ENCODE measurements around the gene ATXN10.
"Not testable (repeated sequence)": the region's sequence is repeated elsewhere in the genome, so short reads cannot be mapped to it uniquely, and the experiment has no call there.

DNA sequence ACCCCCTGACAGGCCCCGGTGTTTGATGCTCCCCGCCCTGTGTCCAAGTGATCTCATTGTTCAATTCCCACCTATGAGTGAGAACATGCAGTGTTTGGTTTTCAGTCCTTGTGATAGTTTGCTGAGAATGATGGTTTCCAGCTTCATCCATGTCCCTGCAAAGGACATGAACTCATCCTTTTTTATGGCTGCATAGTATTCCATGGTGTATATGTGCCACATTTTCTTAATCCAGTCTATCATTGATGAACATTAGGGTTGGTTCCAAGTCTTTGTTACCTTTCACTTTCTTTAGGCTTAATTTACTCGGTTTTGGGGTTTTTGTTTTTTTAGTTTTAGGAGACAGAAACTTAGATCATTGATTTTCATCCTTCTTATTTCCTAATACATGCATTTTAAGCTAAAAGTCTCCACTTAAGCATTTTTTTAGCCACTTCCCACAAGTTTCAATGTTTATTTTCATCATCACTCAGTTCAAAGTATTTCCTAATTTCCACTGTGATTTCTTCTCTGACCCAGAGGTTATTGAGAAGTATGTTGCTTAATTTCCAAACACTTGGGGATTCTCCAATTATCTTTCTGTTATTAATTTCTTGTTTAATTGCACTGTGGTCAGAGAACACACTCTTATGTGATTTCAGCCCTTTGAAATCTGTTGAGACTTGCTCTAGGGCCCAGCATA lies 48.0 kb upstream of the ATXN10 start:
- TF ChIP-seq, protein P1, sequence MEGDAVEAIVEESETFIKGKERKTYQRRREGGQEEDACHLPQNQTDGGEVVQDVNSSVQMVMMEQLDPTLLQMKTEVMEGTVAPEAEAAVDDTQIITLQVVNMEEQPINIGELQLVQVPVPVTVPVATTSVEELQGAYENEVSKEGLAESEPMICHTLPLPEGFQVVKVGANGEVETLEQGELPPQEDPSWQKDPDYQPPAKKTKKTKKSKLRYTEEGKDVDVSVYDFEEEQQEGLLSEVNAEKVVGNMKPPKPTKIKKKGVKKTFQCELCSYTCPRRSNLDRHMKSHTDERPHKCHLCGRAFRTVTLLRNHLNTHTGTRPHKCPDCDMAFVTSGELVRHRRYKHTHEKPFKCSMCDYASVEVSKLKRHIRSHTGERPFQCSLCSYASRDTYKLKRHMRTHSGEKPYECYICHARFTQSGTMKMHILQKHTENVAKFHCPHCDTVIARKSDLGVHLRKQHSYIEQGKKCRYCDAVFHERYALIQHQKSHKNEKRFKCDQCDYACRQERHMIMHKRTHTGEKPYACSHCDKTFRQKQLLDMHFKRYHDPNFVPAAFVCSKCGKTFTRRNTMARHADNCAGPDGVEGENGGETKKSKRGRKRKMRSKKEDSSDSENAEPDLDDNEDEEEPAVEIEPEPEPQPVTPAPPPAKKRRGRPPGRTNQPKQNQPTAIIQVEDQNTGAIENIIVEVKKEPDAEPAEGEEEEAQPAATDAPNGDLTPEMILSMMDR (conservative IDR thresholded peaks at IDR 0.05 in 1 of 2, IDR thresholded peaks at IDR 0.05 in 1 of 2; ENCODE audit: low read depth in 1 of 2, low read length in 2 of 2) = not testable (repeated sequence)
- TF ChIP-seq EZH2 (IDR thresholded peaks at IDR 0.05; ENCODE audit: low read length, missing control alignments) = not testable (repeated sequence)

Measured in fibroblast of lung (primary cell).